Measurements from ENCODE around the gene DROSHA. TPM values are rescaled to one million over a fixed set of nuclear protein-coding genes. Genes with fewer than 3 reads are reported as not detected.
"Not testable (repeated sequence)": the region's sequence is repeated elsewhere in the genome, so short reads cannot be mapped to it uniquely, and the experiment has no call there.

Gene DROSHA, protein sequence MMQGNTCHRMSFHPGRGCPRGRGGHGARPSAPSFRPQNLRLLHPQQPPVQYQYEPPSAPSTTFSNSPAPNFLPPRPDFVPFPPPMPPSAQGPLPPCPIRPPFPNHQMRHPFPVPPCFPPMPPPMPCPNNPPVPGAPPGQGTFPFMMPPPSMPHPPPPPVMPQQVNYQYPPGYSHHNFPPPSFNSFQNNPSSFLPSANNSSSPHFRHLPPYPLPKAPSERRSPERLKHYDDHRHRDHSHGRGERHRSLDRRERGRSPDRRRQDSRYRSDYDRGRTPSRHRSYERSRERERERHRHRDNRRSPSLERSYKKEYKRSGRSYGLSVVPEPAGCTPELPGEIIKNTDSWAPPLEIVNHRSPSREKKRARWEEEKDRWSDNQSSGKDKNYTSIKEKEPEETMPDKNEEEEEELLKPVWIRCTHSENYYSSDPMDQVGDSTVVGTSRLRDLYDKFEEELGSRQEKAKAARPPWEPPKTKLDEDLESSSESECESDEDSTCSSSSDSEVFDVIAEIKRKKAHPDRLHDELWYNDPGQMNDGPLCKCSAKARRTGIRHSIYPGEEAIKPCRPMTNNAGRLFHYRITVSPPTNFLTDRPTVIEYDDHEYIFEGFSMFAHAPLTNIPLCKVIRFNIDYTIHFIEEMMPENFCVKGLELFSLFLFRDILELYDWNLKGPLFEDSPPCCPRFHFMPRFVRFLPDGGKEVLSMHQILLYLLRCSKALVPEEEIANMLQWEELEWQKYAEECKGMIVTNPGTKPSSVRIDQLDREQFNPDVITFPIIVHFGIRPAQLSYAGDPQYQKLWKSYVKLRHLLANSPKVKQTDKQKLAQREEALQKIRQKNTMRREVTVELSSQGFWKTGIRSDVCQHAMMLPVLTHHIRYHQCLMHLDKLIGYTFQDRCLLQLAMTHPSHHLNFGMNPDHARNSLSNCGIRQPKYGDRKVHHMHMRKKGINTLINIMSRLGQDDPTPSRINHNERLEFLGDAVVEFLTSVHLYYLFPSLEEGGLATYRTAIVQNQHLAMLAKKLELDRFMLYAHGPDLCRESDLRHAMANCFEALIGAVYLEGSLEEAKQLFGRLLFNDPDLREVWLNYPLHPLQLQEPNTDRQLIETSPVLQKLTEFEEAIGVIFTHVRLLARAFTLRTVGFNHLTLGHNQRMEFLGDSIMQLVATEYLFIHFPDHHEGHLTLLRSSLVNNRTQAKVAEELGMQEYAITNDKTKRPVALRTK (N-terminal part only)
- 10 to 100 TPM; 73.9 to 77.9 TPM for total RNA-seq

DNA sequence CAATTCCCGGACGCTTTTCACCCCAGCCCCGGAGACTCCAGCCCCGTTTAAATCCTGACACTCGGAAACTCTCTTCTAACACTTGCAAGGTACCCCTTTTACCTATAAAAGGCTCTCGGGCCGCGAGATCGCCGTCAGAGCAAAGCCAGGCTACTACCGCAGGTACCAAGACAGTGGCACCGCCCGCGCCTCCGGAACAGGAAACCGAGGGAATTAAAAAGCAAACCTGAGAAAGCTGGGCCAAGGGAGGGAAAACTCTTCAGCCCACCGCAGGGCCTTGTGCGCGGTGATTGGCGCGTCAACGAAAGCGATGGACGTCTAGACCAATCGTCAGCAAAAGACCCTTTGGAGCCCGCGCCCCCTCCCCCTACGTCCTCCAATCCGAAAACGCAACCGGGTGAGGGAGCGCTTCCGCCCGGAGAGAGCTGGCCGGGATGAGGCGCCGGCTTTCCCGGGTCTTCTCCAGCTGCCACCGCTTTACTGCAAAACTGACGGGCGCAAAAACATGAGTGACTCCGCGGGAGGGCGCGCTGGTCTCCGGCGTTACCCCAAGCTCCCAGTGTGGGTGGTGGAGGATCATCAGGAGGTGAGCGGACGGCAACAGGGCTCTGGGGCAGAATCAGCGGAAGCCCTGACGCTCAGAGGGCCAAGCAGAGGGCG is at the start of gene DROSHA, which contains the start of gene C5orf22:
Gene DROSHA (minus strand): TSS at position 206 of the 660 bp plus-strand sequence. CDS start 3,034 bp downstream, outside the sequence.
Gene C5orf22 (plus strand): TSS at position 414 of the 660 bp plus-strand sequence. CDS start 92 bp downstream, at position 506.
- POLR2A ChIA-PET = interaction anchor here (1.1 kb wide), 1 partner anchor 23 kb away, joined by 5 read pairs; no protein-coding TSS in a partner anchor
- CTCF ChIA-PET = interaction anchor here (1.1 to 1.3 kb wide), 3 partner anchors 22 to 642 kb away, joined by 3 to 4 read pairs (median 3); partner anchors contain the start of gene GOLPH3

DNA sequence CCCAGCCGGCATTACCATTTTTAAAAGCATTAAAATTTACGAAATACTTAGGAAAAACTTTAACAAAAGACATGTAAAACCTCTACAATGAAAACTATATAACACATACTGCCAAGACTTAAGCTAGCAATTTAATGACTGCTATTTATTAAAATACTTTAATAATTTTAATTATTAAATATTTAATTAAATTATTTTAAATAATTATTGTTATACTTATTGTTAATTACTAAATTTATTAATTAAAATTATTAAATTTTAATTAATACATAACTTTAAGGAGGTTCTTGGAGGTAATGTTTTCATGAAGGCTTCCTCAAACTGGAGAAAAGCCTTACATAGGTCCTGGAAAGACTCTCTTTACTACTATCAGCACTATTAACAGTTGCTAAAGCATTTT is 47.7 kb upstream of the DROSHA start:
- CTCF ChIA-PET = no interaction called here
- POLR2A ChIA-PET = no interaction called here

DNA sequence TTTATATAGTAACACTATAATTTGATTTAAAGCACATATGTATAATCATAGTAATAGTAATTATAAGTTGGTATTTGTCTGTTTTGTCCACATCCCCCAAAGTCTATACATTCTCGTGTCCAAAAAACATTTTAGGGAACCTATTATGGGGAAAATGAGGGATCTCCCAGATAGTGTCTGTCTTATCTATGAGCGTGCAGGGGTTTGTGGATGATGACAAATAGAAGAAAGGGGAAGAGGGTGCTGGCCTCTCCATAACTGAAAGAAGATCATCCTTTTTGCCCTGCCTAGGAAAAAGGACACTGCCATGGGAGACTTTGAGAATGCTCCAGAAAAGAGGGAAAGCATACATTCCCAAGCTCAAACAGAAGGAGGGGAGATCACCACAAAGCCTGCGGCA is 45.5 kb upstream of the DROSHA start:
- CTCF ChIA-PET = no interaction called here
- POLR2A ChIA-PET = no interaction called here

DNA sequence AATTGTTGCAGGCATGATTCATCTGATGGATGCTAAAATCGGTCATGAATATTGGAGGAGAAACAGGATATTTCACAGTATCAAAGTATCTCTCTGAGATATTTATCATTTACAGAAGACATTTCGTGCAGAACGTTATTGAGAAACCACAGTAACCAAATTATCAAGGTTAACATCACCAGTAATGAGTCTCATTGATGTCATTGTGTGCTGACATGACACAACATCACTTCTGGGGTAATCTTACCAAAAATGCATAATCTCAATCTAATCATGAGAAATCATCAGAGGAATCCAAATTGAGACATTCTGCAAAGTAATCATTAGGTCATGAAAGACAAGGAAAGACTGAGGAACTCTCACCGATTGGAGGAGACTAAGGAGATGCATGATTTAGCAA is 42.9 kb upstream of the DROSHA start:
- ChIA-PET POLR2A (no interaction called here), CTCF (no interaction called here)

DNA sequence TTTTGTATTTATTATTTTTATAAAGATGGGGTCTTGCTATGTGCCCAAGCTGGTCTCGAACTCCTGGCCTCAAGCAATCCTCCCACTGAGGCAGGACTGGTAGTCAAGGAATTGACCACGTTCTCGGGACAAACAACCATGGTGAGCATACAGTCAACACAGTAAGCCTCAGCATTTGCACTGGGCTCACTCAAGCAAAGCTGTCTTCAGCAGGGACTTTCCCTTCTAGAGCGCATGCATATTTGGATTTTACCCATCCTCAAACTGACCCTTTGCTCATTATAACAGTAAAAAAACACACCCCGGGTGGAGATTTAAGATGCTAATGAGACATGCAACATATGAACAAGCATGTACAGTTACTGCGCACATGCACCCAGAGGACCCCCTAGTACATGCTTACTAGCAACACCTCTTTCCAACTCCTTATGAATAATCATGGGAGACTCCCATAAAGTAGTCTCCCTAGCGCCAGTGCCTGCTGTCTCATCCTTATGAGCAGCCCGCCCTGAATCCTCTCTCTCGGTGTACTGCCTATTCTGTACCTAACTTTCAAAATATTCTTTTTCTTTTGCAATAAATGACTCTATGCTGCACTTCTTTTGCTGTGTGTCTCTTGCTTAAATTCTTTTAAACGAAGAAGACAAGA is 41.7 kb upstream of the DROSHA start:
- CTCF ChIA-PET = no interaction called here
- POLR2A ChIA-PET = no interaction called here

DNA sequence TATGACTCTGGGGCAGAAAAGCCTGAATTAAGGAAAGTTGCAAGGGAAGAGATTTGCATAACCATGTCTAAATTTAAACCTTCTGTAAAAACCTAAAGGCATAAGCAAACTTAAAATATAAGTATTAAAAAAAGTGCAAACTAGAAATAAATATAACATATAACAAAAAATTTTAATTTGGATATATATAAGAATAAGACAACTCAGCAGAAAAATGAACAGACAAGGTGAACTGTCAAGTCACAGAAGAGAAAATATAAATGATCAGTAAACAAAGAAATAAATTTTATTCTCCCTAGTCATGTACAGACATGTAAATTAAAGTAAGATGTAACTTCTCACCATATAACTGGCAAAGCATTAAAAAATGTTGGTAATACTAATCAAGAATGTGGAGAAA is 37.2 kb upstream of the DROSHA start:
- ChIA-PET POLR2A (interaction anchor here (0.6 kb wide), 1 partner anchor 65 kb away, joined by 6 read pairs; no protein-coding TSS in a partner anchor), CTCF (no interaction called here)

DNA sequence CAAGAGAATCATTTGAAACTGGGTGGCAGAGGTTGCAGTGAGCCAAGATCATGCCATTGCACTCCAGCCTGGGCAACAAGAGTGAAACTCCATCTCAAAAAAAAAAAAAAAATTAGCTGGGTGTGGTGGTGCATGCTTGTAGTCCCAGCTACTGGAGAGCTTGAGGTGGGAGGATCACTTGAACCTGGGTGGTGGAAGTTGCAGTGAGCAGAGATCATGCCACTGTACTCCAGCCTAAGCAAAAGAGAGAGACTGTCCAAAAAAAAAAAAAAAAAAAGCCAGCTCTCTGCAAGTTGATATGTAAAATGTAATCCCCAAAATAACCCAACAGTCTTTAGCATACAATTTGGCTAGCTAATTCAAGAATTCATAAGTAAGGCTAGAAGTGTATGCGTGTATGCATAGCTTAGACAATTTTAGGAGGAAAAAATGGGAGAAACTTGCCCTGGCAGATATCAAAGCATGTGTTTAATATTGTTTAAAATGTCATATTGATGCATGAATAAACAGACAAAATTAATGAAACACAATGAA is 36.5 kb upstream of the DROSHA start:
- POLR2A ChIA-PET = interaction anchor here (0.6 kb wide), 1 partner anchor 66 kb away, joined by 6 read pairs; no protein-coding TSS in a partner anchor
- CTCF ChIA-PET = no interaction called here

DNA sequence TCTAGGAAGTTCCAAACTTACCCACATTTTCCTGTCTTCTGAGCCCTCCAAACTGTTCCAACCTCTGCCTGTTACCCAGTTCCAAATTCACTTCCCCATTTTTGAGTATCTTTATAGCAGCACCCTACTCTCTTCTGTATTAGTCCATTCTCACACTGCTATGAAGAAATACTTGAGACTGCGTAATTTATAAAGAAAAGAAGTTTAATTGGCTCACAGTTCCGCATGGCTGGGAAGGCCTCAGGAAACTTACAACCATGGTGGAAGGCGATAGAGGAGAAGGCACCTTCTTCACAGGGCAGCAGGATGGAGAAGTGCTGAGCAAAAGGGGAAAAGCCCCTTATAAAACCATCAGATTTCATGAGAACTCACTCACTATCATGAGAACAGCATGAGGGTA is 34.5 kb upstream of the DROSHA start:
- CTCF ChIA-PET = not testable (repeated sequence)

DNA sequence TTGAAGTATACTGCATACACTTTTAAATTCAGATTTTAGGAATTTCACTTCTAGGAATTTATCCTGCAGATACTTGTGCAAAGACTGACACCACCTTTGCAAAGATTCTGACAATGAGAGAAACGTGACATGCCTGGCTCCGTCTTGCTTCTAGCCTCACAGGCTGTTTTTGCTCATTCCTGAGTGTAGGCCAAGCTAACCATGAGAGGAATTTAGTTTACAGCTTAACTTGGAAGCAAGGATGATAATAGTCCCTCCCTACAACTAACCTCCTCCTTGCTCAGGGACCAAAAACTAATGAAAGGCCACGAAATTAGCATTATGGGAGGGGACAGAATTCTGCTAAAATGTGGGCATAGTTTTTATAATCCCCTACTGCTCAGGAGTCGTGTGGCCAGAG is 31.3 kb upstream of the DROSHA start:
- CTCF ChIA-PET = no interaction called here
- POLR2A ChIA-PET = no interaction called here

More for the DNA sequence above, 34.5 kb upstream of the DROSHA start:
- POLR2A ChIA-PET = not testable (repeated sequence)

DNA sequence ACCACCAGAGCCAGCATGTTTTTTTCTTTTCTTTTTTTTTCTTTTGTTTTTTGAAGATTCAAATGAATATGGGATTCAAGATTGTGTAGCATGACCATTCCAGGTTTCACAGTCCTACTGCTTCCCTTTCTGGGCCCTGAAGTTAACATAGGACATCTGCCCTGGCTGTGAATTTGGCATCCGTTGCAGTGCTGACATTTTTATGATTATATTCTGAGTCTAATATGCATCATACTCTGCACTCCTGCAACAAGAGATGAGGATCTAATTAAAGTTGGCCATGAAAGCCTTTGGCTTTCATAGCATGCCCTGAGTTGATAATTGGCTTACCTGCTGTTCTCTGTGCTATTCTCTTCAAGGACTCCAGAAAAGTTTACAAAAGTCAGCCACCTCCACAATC is 30.1 kb upstream of the DROSHA start:
- ChIA-PET POLR2A (no interaction called here), CTCF (no interaction called here)

DNA sequence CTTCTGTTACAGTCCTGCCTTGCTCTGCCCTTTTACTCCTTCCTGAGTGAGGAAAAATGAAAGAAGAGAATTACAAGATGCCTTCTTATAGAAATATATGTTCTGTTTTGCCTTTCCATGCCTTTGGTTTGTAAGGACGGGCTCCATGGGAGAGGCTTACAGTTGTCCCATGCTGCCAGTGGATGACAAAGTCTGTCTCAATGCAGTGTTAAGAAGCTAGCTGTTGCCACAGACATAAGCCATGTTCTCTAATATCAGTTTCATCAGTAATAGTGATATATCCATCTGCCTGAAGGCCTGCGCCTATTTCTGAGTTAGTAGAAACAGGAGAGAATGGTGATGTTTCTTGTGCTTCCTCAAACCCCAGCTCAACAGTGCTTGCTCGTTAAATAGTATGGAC is 28.0 kb upstream of the DROSHA start:
- CTCF ChIA-PET = no interaction called here
- POLR2A ChIA-PET = no interaction called here

DNA sequence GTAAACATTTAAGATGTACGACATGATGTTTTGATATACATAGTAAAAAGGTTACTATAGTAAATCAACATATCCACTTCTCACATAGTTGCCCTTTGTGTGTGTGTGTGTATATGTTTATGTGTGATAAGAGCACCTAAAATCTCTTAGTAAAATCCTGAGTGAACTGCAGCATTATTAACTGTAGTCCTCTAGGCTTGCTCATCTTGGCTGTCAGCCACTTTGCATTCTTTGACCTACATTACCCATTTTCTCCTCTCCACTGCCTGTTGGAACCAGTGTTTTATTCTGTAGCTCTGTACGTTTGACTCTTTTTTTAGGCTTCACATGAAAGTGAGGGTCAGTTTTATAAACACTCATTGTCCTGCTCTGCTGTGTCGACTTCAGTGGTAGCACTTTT is 24.6 kb upstream of the DROSHA start:
- ChIA-PET POLR2A (no interaction called here), CTCF (no interaction called here)

DNA sequence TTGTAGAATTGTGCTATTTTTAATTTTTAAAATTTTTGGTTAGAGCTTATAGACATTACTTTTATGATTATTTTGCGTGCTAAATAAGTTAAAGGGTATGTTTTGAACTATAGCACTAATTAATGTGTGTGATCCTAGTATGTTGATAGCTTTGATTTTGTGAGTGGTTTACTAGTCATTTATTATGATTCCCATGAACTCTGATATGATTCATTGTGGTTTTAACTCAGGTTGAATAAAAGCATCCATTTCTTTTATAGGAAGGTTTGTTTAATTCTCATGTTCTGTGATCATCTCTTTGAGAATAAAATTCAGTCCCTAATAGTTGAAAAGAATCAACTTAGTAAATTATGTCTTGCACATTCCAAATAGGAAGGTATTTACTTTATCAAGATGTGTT is 22.7 kb upstream of the DROSHA start:
- ChIA-PET POLR2A (interaction anchor here (1.4 kb wide), 1 partner anchor 23 kb away, joined by 5 read pairs; the partner anchor contains the start of genes C5orf22 and DROSHA), CTCF (interaction anchor here (1.3 kb wide), 1 partner anchor 23 kb away, joined by 4 read pairs; the partner anchor contains the start of genes C5orf22 and DROSHA)

DNA sequence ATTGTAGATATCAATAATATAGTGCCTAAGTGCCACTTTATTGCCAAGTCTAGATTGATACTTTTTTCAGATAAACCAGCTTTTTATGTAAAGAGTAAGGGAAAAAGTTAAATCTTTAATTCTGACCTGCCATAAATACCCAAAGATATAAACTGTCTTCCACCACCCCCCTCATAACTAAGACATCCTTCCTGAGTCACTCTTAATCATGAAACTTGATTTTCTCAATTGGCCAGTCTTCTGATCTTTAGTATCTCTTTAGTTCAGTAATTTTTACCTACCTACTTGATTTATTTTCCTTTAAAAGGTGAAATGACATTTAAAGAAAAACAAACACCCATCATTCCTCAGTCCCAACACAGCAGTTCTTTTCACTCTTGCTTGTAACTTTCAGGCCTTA is 22.0 kb upstream of the DROSHA start:
- CTCF ChIA-PET = interaction anchor here (1.3 kb wide), 1 partner anchor 22 kb away, joined by 4 read pairs; the partner anchor contains the start of genes C5orf22 and DROSHA
- POLR2A ChIA-PET = no interaction called here

DNA sequence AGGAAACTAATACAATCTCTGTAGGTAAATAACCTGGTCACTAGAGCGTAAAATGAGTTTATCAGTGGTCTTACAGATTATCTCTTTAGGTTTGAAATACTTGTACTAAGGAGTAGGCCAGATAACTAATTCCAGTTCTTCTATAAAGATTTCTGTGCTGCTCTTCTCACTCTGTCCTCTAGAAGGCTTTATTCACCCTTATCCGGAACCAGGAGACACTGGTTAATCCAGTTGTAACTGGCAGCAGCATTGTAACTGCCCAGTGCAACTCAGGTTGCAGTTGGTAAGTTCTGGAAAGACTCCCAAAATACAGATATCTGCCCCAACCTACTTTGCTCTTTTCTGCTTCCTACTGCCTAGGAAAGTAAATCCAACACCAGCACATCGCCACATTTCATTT is 20.0 kb upstream of the DROSHA start:
- POLR2A ChIA-PET = no interaction called here
- CTCF ChIA-PET = no interaction called here

DNA sequence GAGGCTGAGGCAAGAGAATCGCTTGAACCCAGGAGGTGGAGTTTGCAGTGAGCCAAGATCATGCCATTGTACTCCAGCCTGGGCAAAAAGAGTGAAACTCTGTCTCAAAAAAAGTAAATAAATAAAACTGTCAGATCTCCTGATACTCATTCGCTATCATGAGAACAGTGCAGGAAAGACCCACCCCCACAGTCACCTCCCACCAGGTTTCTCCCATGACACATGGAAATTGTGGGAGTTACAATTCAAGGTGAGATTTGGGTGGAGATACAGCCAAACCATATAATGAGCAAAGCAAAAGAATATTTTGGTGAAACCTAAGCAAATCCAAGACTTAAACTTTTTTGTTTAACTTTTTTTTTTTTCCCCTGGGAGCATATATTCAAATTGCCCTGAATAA is 17.2 kb upstream of the DROSHA start:
- POLR2A ChIA-PET, CTCF ChIA-PET: not testable (repeated sequence)

DNA sequence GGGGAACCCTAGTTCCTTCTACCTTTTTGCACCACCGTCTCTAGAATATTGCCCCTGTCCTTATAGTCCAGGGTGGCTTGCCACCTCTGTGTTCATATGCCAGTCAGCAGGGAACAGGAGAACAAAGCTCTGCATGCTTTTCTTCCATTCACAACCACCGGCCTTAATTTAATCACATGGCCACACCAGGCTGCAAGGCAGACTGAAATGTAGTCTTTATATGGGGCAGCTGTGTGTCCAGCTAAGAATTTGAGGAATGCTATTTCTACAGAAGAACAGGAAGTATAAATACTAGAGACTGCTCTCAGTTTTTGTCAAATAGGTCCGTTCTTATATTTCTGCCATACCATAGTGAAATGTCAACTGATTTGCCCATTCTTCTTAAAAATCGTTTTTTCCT is 6.0 kb upstream of the DROSHA start:
- ChIA-PET POLR2A (no interaction called here), CTCF (no interaction called here)

DNA sequence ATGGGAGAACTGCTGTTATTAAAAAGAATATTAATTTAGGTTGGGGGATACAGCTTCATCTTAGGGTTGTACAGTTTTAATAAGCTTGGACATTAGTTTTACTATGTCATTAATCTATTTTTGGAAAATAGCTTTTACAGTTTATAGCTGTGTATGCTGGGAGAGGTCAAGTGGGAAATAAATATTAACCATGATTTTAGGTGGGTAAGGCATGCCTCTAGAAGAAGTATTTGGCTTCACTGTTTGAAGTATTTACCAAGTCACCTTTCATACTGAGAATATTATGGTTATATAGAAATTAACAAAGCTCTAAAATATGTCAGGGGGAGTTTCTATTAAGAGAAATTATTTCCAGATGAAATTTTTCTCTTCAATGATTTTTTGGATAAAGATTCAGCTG is 5.5 kb upstream of the DROSHA start:
- POLR2A ChIA-PET = no interaction called here
- CTCF ChIA-PET = no interaction called here

DNA sequence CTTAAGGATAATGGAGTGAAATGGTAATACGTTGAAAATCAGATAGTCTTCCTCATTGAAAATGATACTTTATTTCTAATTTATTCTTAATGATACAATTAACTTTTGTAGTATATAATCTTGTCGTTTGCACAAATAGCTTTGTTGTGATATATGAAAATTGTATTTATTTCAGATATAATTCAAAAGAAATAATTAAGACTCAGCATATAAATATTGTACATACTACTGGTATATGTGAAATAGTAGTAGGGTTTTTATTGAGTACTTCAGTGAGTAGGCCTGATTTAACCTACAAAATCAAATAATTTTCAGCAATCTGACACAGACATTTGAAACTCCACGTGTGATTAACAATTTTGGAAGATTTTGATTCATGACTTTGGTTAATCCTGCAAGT is 5.0 kb upstream of the DROSHA start:
- POLR2A ChIA-PET = no interaction called here
- CTCF ChIA-PET = no interaction called here
